GM19351 (cell line): Measurements from ENCODE around the gene ACOXL.

Source experiments
- ATAC-seq: cut with Tn5 transposase; IDR thresholded peaks from one replicate; pipeline ENCODE4 v1.9.1; 2021; ENCODE audit warnings: mild to moderate bottlenecking, moderate library complexity; ENCODE audit not compliant: unreplicated experiment

Gene ACOXL

DNA sequence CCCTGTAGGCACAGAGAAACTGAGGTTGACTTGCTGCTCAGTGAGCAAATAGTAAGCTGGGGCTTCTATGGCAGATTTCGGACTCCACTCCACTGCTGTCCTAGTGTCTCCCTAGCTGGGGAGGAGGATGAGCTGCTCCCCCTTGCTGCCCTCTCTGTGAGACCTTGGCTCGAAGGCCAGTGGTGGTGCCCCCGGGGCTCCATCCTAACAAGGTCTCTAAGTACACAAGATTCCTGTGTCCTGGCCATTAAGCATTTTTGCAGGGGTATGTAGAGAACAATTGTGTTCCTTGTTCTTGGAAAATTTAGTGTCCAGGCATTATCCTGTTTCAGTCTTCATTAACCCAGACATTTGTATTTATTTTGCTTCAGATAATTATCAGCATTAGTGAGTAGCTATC lies 367.0 kb downstream of the ACOXL start:
- no peak for ATAC-seq

DNA sequence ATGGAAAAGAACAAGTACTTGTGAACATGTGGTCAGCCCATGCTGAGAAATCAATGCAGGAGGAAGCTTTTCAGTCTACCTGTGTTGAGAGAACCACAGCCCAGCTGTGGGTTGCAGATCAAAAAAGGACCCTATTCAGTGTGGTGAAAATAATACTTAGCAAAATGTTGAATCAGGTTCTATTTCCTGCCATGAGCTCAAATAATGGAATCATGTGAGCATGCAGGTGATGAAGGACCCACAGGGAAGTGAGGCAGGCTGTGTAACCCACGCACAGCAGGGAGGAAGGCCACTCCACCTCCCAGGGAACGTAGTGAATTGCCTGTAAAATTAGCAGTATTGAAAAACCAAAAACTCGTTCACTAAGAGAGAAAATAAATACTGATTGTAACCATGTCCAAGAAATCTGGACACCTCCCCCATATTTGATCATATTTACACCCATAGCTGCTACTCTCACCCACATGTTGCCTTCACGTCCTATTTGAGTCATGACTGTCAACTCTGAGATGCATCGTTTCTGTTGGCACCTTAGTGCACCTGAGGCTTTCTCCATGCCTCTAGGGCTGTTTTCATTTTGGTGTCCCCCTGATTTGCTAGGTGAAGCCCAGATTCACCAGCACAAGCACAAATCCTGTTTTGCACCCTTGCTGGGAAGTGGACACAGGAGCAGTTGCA lies 367.9 kb downstream of the ACOXL start:
- peak; percentile 27 for ATAC-seq

DNA sequence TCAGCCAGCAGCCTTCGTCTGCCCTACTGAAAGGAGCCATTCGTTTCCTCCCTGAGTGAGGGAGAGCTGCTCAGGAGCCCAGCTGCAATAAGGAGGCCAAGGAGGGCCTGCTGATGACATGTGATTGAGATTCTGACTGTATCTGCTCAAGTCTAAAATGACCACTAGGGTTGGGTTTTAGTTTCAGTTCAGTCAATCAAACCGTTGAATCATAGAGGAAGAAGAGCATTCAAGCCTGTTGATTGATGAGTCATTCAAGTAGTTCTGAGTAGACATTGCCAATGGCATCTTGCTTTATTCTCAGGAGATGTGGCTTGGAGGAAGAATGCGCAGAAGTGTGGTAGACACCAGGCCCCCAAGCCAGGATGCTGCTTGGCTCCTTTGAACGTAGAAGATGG lies 368.4 kb downstream of the ACOXL start:
- ATAC-seq = peak; percentile 97

DNA sequence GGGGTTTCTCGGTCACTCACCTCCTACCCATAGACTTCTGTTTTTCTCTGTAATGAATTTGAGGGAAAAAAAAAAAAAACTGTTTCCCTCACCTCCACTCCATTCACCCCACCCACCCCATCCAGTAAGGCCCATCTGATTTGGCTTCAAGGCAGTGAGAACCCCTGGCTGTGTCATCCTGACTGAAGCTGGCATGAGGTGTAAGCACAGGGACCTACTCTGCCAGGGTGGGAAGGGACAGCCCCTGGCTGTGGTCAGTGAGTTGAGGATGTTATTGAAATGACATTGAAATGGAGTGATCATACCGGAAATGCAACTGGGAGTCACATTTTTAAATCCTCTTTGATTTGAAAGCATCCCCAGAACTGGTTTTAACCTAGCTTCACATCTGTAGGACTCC lies 369.2 kb downstream of the ACOXL start:
- no peak for ATAC-seq

DNA sequence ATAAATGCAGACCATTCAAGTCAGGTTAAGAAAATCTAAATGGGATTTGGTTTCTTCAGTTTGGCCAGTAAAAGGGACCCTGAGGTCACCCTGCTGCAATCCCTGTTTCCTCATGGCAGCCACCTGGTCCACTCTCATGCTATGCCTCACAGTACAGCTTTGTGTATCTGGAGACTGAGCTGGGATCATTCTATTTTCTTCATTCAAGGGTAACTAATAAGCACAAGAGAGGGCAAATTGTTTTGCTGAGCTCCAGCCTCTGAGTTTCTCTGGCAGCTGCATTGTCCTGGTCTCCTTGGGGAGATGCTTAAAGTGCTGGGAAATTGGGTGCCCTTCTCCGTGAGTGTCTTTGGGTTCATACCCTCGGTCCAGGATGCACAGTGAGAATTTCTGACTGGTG lies 369.8 kb downstream of the ACOXL start:
- no peak for ATAC-seq

DNA sequence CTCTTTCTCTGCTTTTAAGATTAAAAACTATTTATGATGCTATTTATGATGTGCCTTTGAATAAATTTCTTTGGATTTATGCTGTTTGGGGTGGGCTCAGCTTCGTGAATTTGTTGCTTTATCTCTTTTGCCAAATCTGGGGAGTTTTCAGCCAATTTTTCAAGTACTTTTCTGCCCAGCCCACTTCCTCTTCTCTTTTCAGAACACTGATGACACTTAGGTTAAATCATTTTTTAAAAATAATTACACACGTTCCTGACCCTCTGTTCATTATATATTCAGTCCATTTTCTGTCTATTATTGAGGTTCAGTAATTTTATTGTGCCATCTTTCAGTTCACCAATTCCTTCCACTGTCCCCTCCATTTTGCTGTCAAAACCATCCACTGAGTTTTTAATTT lies 373.6 kb downstream of the ACOXL start:
- no peak for ATAC-seq

DNA sequence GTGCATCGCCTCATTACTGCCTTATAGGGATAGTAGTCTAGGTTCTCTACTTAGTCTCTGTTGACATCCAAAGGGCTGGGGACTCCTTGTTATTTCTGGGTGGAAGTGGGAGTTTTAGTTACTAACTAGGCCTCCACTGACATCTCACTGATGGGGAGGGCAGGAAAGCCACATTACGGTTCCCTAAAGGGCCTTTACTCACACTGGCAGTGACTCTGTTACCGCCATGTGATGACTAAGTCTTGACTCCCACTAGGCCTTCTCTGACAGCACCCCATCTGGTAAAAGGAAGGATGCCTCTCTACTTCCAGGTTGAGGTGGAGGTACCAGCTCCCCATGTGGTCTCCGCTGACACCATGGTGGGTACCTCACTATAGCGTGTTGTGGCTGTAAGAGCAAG lies 374.3 kb downstream of the ACOXL start:
- no peak for ATAC-seq

DNA sequence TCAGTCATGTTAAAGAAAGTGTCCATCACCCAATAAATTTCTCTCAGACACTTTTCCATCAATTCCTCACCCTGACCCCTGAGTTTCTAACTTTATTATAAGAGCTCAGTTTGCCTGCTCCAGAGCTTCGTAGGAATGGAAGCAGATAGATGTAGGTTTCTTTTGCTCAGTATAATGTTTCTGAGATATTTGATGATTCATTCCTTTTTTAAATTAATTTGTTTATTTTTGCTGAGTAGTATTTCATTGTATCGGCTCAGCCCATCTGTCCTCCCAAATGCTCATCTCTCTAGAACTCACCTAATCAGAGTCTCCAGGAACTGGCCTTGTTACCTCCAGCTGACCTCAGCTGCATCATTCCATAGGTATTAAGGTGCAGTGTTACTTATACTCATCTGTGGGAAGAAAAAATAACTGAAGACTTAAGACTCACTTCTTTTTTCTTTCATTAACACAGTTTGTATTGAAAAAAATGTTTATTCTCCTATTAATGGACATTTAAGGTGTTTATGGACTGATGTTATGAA lies 376.4 kb downstream of the ACOXL start:
- ATAC-seq = no peak

DNA sequence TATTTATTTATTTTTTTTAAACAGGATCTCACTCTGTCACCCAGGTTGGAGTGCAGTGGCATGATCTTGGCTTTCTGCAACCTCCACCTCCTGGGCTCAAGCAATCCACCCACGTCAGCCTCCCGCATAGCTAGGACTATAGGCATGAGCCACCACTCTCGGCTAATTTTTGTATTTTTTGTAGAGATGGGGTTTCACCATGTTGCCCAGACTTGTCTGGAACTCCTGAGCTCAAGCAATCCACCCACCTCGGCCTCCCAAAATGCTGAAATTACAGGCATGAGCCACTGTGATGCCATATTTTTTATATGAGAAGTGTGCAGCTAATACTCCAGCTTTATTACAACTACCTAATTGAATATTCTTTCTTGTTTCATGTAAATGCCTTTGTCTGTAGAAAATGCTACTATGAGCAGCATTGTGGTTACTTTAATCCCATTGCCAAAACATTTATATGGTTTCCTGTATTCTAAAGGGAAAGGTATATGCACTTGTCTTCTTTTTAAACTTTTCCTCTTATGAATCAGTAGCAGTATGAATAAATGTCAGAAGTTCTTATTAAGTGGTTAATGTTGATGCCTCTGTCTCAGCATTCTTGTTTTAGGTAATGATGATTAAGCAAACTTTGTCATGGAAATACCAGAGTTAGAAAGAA lies 378.9 kb downstream of the ACOXL start:
- ATAC-seq = no peak

DNA sequence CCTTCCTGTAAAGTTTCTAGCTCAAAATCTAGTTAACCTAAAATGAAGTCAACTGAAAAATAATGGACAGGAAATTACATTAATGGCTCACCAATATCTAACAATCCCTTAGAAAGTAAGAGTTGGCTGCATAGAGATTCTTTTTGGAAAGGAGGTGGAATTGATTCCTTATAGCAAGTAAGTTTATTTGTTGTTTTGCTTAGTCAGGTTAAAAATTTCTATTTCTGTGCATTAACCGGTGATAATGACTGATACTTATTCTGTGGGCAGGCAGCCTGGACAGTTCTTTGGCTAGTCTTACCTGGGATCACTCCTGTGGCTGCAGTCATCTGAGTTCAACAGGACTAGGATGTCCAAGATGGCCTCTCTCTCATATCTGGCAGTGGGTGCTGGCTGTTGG lies 381.5 kb downstream of the ACOXL start:
- no peak for ATAC-seq

DNA sequence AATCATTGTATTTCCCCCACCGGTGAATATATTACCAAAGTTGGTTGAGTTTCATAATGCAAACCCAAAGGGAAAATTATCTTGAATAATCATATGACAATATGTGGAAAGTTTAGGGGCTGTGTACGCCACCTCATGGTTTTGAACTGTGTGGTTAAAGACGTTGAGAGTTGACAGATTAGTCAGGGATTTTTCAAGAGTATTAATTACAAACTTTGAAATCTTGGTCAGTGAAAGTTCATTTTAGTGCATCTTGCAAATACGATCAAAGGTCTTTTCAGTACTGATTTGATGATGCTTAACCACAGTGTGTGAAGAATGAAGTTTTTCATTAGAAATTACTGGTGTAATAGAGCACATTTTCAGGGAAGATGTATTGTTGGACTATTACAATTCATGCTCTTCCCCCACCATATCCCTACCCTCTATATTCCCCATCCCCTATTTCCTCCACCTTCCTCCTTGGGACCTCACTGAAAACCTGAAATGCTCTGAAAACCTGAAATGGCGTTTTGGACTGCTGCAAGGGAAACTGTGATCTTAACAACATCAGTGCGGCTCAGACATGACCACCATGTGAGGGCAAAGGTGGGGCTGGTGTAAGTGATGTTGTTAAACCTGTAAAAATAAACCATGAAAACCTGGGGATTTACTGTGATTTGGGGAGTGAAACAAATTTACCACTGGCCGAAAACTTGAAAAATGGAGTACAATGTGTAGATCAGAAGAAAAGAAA lies 383.8 kb downstream of the ACOXL start:
- no peak for ATAC-seq

DNA sequence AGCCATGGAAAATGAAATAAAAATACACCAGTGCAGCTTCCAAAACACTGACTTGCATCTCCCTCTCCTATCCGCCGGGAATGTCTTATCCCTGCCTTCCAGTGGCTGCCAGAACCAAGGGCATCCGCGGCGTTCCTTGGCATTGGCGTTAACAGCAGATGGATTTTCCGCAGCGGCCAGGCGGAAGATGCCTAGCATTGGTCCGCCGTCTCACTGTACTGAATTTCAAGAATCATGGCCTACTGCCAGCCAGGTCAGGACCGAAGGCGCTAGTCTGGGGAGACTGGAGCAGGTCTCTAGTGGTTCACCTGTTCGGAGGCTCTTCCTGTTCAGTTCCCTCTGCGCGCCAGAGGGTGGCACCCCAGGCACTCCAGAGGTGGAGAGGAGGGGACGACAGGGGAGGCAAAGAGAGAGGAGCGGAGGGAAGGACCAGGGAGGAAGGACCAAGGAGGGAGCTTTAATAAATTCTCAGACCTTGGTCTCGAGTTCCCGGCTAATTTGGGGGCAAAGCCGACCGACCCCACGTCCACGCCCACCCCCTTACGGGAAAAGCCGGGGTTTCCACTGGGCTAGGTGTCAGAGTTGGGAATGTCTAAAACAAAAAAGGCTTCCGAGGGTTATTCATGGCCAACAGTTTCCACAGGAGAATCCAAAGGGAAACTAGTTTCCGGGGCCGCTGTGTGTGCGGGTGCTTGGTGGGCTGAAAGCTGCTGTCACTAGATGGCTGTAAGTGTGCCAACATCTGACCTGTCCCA lies 384.6 kb downstream of the ACOXL start:
- no peak for ATAC-seq

DNA sequence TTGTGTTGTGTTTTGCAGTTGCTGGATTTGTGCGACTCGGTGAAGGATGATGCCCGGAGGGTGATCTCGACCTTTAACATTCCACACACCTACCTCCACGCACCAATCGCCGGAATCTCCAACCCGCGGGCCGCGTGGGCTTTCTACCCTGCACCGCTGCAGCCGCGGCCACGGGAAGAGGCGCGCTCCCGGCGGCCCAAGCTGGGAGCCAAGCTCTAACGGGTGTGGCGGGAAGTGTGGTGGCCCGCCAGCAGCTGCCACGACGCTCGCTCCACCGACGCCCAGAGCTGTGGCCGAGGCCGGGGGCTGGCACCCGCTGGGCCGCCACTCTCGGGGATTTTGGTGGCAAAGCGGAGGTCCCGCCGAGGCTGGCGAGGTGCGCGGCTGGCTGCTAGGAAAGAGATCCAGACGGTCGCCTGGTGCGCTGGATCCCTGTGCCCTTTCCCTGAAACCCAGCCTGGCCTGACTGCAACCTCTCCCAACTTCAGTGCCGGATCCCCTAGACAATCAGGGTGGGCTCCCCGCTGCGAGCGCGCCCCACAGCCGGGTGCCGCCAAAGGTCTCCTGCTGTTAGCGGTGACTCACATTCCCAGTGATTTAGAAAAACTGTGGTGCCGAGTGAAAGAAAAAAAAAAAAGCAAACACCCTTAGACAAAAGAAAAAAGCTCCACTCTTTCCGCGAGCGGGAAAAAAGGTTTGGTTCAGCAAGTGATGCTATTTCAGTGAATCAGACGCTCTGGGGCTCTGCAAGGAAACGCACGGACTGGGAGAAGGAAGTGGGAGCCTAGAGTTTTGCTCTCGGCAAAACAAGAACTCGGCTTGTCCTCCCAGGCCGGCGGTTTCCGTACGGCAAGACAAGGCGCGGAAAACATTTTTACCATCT lies 385.5 kb downstream of the ACOXL start:
- no peak for ATAC-seq

DNA sequence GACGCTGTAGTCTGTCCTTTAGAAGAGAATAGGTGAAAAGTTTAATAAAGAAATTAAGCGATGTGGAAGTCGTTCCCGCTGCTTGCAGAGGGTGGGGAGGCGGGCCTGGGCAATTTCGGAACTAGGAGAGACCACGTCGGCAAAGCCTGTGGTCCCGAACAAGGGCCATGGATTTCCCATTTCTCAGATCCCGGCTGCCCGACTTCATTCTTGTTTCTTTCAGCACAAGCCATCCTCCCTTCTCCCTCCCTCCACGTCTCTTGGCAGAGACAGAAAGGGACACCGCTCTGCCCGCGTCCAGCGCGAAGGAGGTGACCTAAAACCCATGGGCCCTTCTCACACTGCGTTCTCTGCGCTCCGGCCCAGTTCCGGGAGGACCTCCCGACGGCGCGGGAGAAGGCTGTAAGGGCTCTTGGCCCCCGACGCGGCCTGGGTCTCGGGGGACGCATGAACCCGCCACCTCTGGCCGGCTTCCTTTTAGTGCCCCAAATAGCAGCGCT lies 386.2 kb downstream of the ACOXL start:
- ATAC-seq = no peak

DNA sequence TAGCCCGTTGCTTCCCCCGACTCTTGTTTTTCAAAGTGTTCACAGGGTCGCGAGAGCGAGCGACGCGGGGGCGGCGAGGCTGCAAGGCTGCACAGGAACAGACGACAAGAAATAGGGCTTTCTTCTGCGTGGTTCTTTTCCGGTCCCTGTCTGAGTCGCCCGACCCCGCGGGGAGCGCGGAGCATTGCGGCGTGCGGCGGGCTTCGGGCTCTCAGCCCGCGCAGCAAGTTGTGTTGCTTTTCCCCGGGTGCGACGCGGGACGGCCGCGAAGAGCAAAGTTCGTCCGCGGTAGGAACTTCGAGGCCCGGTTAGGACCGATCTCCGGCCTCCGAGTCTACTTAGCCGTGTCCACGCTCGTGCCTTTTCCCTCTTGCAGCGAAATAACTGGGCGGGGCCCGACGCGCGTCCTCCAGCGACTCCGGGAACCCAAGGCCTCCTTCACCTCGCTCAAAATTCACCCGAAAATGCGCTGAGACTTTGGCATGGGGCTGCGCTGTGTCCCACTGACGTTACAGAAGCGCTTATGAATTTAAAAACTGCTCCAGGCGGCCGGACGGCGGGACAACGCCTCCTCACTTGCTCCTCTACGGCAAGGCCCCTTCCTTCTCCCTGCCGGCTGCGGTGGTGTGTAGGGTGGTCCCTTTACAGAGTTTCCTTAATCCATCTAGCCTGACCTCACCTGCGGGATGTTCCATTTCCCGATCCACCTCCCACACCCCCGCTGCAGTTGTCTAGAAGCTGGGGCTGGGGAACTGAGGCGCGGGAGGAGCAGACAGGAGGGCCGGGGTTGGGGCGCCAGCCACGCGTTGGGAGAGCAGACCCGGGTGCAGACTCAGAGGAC lies 386.8 kb downstream of the ACOXL start:
- no peak for ATAC-seq

DNA sequence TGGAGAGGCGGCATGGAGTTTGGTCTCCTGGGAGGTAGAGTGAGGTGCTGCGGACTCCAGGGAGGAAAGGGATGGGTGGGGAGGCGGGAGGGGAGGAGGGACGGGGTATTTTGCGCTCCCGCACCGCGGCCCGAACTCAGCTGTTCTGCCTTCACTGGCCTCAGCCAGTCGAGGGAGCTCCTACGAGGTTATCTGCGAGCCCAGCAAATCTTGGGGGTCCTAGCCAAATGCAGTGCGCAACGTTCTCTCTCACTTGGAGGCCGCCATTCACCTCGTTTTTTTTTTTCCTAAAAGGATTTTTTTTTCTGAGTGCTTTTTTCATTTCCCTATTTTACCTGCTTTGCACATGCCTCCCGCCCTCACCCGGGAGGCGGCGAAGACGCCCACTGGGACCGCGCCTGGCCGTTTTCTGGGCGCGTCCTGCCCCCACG lies 387.5 kb downstream of the ACOXL start:
- ATAC-seq = no peak

DNA sequence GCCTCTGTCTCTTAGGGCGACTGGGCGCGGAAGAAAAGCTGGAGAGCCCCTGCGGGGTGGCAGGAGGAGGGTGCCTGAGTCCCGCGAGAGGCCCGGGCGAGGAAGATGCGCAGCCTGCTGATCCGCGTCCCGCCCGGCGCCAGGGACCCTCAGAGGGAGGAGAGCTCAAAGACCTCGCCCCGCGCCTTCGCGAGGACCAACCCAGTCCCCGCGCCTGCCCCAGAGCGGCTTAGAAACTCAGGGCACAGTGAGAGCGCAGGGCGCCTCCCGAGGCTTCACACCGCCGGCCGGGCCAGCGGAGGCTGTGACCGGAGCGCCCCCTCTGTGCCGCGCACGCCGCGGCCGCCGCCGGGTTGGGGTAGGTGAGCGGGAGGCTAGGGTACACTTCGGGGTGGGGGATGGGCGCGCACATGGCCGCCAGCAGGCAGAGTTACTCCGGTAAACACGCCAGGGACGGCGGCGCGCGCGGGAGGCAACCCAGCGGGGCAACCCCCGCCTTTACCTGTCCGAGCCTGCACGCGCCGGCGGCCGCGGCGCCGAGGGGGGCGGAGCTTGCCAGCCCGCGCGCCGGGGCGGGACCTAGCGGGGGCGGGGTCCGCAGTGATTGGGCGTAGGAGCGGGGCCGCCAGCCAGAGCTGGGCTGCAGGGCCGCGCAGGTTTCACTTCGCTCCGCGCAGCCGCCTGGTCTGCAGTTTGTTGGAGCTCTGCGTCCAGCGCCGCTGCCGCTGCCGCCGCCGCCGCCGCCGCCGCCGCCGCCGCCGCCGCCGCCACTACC lies 388.1 kb downstream of the ACOXL start, which contains the start of gene BCL2L11:
Gene BCL2L11 (plus strand): TSS at position 662 of the 775 bp plus-strand sequence. CDS start 2,832 bp downstream, outside the sequence.
- peak; percentile 61 for ATAC-seq
